ENCODE results near the gene GPBAR1.
"Not testable (repeated sequence)": the region's sequence is repeated elsewhere in the genome, so short reads cannot be mapped to it uniquely, and the experiment has no call there.

GPBAR1 gene

GRCh38 chr2:218270721-218271486 is 10.1 kb downstream of the GPBAR1 start:
- peak overlapping the region; percentile 66 for H2AFZ ChIP-seq (ENCODE audit: low read depth)
- H3K4me3 ChIP-seq (IDR thresholded peaks at IDR 0.05; ENCODE audit: insufficient read depth, low read depth, low read length): peak overlapping the region; percentile 44
- H3K4me1 ChIP-seq (ENCODE audit: low read depth, poor library complexity, severe bottlenecking): peaks cover 25% of the 10 kb centered on the region
- no peaks in the 10 kb centered on the region for H3K27me3 ChIP-seq (ENCODE audit: insufficient read depth, low read depth)
- H3K36me3 ChIP-seq (ENCODE audit: insufficient read depth): no peaks in the 10 kb centered on the region
- H3K4me2 ChIP-seq: peak overlapping the region; percentile 92
- H3K9ac ChIP-seq: peak overlapping the region; percentile 67; the same call in 1 of the 2 replicates
- TF ChIP-seq, protein P1, sequence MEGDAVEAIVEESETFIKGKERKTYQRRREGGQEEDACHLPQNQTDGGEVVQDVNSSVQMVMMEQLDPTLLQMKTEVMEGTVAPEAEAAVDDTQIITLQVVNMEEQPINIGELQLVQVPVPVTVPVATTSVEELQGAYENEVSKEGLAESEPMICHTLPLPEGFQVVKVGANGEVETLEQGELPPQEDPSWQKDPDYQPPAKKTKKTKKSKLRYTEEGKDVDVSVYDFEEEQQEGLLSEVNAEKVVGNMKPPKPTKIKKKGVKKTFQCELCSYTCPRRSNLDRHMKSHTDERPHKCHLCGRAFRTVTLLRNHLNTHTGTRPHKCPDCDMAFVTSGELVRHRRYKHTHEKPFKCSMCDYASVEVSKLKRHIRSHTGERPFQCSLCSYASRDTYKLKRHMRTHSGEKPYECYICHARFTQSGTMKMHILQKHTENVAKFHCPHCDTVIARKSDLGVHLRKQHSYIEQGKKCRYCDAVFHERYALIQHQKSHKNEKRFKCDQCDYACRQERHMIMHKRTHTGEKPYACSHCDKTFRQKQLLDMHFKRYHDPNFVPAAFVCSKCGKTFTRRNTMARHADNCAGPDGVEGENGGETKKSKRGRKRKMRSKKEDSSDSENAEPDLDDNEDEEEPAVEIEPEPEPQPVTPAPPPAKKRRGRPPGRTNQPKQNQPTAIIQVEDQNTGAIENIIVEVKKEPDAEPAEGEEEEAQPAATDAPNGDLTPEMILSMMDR (conservative IDR thresholded peaks at IDR 0.05; ENCODE audit: low read depth, low read length): no peak
- no peak overlapping the region for H3K27ac ChIP-seq
- H3K79me2 ChIP-seq (ENCODE audit: insufficient read depth, low read depth): peaks cover 24% of the 10 kb centered on the region; the same call in 1 of the 2 replicates
- no peaks in the 10 kb centered on the region for H4K20me1 ChIP-seq (ENCODE audit: insufficient read depth)

DNA sequence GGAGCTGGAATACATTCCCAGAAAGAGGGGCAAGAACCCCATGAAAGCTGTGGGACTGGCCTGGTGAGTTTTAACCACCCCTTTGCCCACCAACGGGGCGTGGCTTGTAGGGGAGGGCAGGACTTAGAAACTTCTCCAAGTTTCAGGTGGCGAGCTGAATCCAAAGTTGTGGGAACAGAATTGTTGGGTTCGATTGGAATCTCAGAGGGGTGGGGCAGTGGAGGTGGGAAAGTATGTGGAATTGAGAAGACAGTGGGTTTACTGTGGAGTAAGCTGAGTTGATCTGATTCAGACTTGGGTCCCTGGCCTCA is 10.6 kb downstream of the GPBAR1 start:
- H3K27me3 ChIP-seq (ENCODE audit: insufficient read depth, low read depth): no peaks in the 10 kb centered on the region
- H3K36me3 ChIP-seq (ENCODE audit: insufficient read depth): no peaks in the 10 kb centered on the region
- H3K79me2 ChIP-seq (ENCODE audit: insufficient read depth, low read depth): peaks cover 24% of the 10 kb centered on the region; the same call in 1 of the 2 replicates
- TF ChIP-seq, protein P1 (conservative IDR thresholded peaks at IDR 0.05; ENCODE audit: low read depth, low read length): no peak
- no peaks in the 10 kb centered on the region for H4K20me1 ChIP-seq (ENCODE audit: insufficient read depth)
- no peak overlapping the region for H3K27ac ChIP-seq
- peak overlapping the region; percentile 92 for H3K4me2 ChIP-seq
- peaks cover 25% of the 10 kb centered on the region for H3K4me1 ChIP-seq (ENCODE audit: low read depth, poor library complexity, severe bottlenecking)
- H2AFZ ChIP-seq (ENCODE audit: low read depth): no peak overlapping the region
- peak overlapping the region; percentile 67; the same call in 1 of the 2 replicates for H3K9ac ChIP-seq
- no peak overlapping the region for H3K4me3 ChIP-seq (IDR thresholded peaks at IDR 0.05; ENCODE audit: insufficient read depth, low read depth, low read length)

- H3K36me3 ChIP-seq (ENCODE audit: insufficient read depth): no peaks in the 10 kb centered on the region
- TF ChIP-seq, protein P1 (conservative IDR thresholded peaks at IDR 0.05; ENCODE audit: low read depth, low read length): no peak
- peaks cover 25% of the 10 kb centered on the region for H3K4me1 ChIP-seq (ENCODE audit: low read depth, poor library complexity, severe bottlenecking)
- H3K79me2 ChIP-seq (ENCODE audit: insufficient read depth, low read depth): peaks cover 24% of the 10 kb centered on the region; the same call in 1 of the 2 replicates
- H3K27me3 ChIP-seq (ENCODE audit: insufficient read depth, low read depth): no peaks in the 10 kb centered on the region
- H2AFZ ChIP-seq (ENCODE audit: low read depth): no peak overlapping the region
- no peak overlapping the region for H3K4me3 ChIP-seq (IDR thresholded peaks at IDR 0.05; ENCODE audit: insufficient read depth, low read depth, low read length)
- H3K9ac ChIP-seq: no peak overlapping the region; the same call in 1 of the 2 replicates
- no peaks in the 10 kb centered on the region for H4K20me1 ChIP-seq (ENCODE audit: insufficient read depth)
- H3K4me2 ChIP-seq: peak overlapping the region; percentile 92; the same call in 1 of the 2 replicates
- H3K27ac ChIP-seq: no peak overlapping the region
These were observed 11.2 kb downstream of the GPBAR1 start for GRCh38 chr2:218271865-218272530.

GRCh38 chr2:218272531-218273212 is 11.9 kb downstream of the GPBAR1 start:
- H3K27ac ChIP-seq: no peak overlapping the region
- H3K9ac ChIP-seq: no peak overlapping the region
- H3K27me3 ChIP-seq (ENCODE audit: insufficient read depth, low read depth): no peaks in the 10 kb centered on the region
- peaks cover 25% of the 10 kb centered on the region for H3K4me1 ChIP-seq (ENCODE audit: low read depth, poor library complexity, severe bottlenecking)
- H3K79me2 ChIP-seq (ENCODE audit: insufficient read depth, low read depth): peaks cover 24% of the 10 kb centered on the region; the same call in 1 of the 2 replicates
- H2AFZ ChIP-seq (ENCODE audit: low read depth): no peak overlapping the region
- H4K20me1 ChIP-seq (ENCODE audit: insufficient read depth): no peaks in the 10 kb centered on the region
- H3K4me3 ChIP-seq (IDR thresholded peaks at IDR 0.05; ENCODE audit: insufficient read depth, low read depth, low read length): no peak overlapping the region
- no peak overlapping the region; the same call in 1 of the 2 replicates for H3K4me2 ChIP-seq
- TF ChIP-seq, protein P1 (conservative IDR thresholded peaks at IDR 0.05; ENCODE audit: low read depth, low read length): peak; percentile 78
- H3K36me3 ChIP-seq (ENCODE audit: insufficient read depth): no peaks in the 10 kb centered on the region

DNA sequence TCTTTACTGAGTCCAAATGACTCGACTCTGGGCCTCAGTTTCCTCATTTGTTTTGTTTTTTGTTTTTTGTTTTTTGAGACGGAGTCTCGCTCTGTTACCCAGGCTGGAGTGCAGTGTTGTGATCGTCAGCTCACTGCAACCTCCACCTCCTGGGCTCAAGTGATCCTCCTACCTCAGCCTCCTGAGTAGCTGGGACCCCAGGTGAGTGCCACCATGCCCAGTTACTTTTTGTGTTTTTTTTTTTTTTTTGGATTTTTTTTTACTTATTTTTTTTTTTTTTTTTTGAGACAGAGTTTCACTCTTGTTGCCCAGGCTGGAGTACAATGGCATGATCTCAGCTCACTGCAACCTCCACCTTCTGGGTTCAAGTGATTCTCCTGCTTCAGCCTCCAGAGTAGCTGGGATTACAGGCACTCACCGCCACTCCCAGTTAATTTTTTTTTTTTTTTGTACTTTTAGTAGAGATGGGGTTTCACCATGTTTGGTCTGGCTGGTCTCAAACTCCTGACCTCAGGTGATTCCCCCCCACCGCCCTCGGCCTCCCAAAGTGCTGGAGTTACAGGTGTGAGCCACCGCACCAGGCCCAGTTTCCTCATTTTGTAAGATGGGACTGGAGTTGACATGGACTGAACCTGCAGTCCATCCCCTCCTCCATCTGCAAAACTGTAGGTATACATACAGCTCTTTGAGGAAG is 12.5 kb downstream of the GPBAR1 start:
- H3K27me3 ChIP-seq (ENCODE audit: insufficient read depth, low read depth); H3K36me3 ChIP-seq (ENCODE audit: insufficient read depth); H3K4me2 ChIP-seq; H3K4me3 ChIP-seq (IDR thresholded peaks at IDR 0.05; ENCODE audit: insufficient read depth, low read depth, low read length); H3K9ac ChIP-seq; H2AFZ ChIP-seq (ENCODE audit: low read depth); H3K27ac ChIP-seq; H4K20me1 ChIP-seq (ENCODE audit: insufficient read depth): not testable (repeated sequence)
- H3K79me2 ChIP-seq (ENCODE audit: insufficient read depth, low read depth): peaks cover 24% of the 10 kb centered on the region; the same call in 1 of the 2 replicates
- peaks cover 25% of the 10 kb centered on the region for H3K4me1 ChIP-seq (ENCODE audit: low read depth, poor library complexity, severe bottlenecking)

All from KMS-11 (cell line).